Chondrocyte (in vitro differentiated cells): ENCODE data around the gene HTR6. TPM values are rescaled to one million over a fixed set of nuclear protein-coding genes. Genes with fewer than 3 reads are reported as not detected.

Experiments used
- DNase-seq: peaks from one replicate; pipeline ENCODE4 v3.0.0; 2021; ENCODE audit warnings: mixed read lengths, low spot score
- H3K27ac Mint-ChIP-seq: one replicate; pipeline ENCODE4 v1.8.0; 2021; ENCODE audit warnings: mild to moderate bottlenecking, moderate library complexity, mixed read lengths; ENCODE audit not compliant: unreplicated experiment
- H3K27me3 Mint-ChIP-seq: 2 replicates; pipeline ENCODE4 v1.8.0; 2021; ENCODE audit warnings: low read depth, mixed read lengths
- H3K36me3 Mint-ChIP-seq: 2 replicates; pipeline ENCODE4 v1.8.0; 2021; ENCODE audit warnings: low read depth, mixed read lengths
- H3K4me1 Mint-ChIP-seq: 2 replicates; pipeline ENCODE4 v1.8.0; 2021; ENCODE audit warnings: low read depth, mild to moderate bottlenecking, mixed read lengths
- H3K4me3 Mint-ChIP-seq: one replicate; pipeline ENCODE4 v1.8.0; 2021; ENCODE audit warnings: mild to moderate bottlenecking, moderate library complexity, mixed read lengths; ENCODE audit not compliant: unreplicated experiment
- H3K9me3 Mint-ChIP-seq: 2 replicates; pipeline ENCODE4 v1.8.0; 2021; ENCODE audit warnings: low read depth, mixed read lengths
- CTCF ChIP-seq: fragments of 200-600 bp; sonication (generic); IDR thresholded peaks from 2 replicates; pipeline ENCODE4 v1.5.0; 2021; ENCODE audit warnings: antibody characterized with exemption, mild to moderate bottlenecking, moderate library complexity
- total RNA-seq: library from RNA; stranded (reverse); gene quantifications from 3 replicates; pipeline ENCODE4 v1.2.1, GENCODE V29; 2021

The HTR6 gene
- total RNA-seq, 1 donor from 2014 or later, result not detected

- Mint-ChIP-seq H3K4me3 (no peak overlapping the region), H3K4me1 (no peaks in the 10 kb centered on the region), H3K36me3 (no peaks in the 10 kb centered on the region), H3K27me3 (peaks cover 24% of the 10 kb centered on the region), H3K9me3 (no peaks in the 10 kb centered on the region), H3K27ac (no peak overlapping the region)
- TF ChIP-seq CTCF, result no peak
- DNase-seq, result no peak
Measured at GRCh38 chr1:19676438-19676922, 11.8 kb downstream of the HTR6 start.

GRCh38 chr1:19678493-19678892 is 13.8 kb downstream of the HTR6 start:
- Mint-ChIP-seq H3K4me1 (peaks cover 3% of the 10 kb centered on the region), H3K9me3 (no peaks in the 10 kb centered on the region), H3K27ac (no peak overlapping the region), H3K4me3 (no peak overlapping the region), H3K36me3 (no peaks in the 10 kb centered on the region), H3K27me3 (peaks cover 11% of the 10 kb centered on the region)
- no peak for TF ChIP-seq CTCF
- DNase-seq, result no peak

GRCh38 chr1:19678931-19679453 is 14.3 kb downstream of the HTR6 start:
- peaks cover 3% of the 10 kb centered on the region for H3K4me1 Mint-ChIP-seq
- DNase-seq, result no peak
- no peak overlapping the region for H3K4me3 Mint-ChIP-seq
- H3K27me3 Mint-ChIP-seq, result peaks cover 9% of the 10 kb centered on the region
- H3K36me3 Mint-ChIP-seq, result no peaks in the 10 kb centered on the region
- H3K27ac Mint-ChIP-seq, result no peak overlapping the region
- H3K9me3 Mint-ChIP-seq, result no peaks in the 10 kb centered on the region
- no peak for TF ChIP-seq CTCF

- H3K4me3 Mint-ChIP-seq, result no peak overlapping the region
- DNase-seq, result no peak
- no peaks in the 10 kb centered on the region for H3K36me3 Mint-ChIP-seq
- no peak for TF ChIP-seq CTCF
- peaks cover 5% of the 10 kb centered on the region for H3K27me3 Mint-ChIP-seq
- H3K27ac Mint-ChIP-seq, result no peak overlapping the region
- H3K4me1 Mint-ChIP-seq, result peaks cover 3% of the 10 kb centered on the region
- no peaks in the 10 kb centered on the region for H3K9me3 Mint-ChIP-seq
Measured at GRCh38 chr1:19679691-19680090, 15.0 kb downstream of the HTR6 start.

GRCh38 chr1:19680644-19681043 is 16.0 kb downstream of the HTR6 start:
- no peak overlapping the region for H3K4me3 Mint-ChIP-seq
- H3K27ac Mint-ChIP-seq, result no peak overlapping the region
- no peak for DNase-seq
- no peaks in the 10 kb centered on the region for H3K36me3 Mint-ChIP-seq
- no peaks in the 10 kb centered on the region for H3K9me3 Mint-ChIP-seq
- TF ChIP-seq CTCF, result no peak
- peaks cover 3% of the 10 kb centered on the region for H3K27me3 Mint-ChIP-seq
- peaks cover 3% of the 10 kb centered on the region for H3K4me1 Mint-ChIP-seq
